HFF-Myc (cell line): ENCODE results near the gene ALK.

Experiments
- DNase-seq: peaks from one replicate; pipeline ENCODE4 v3.0.0-alpha.2; 2011; ENCODE audit warnings: low read depth; ENCODE audit errors: extremely low read depth
- H3K4me3 ChIP-seq: replicated peaks from 2 replicates; pipeline ENCODE4 v1.5.1; 2011; ENCODE audit warnings: low read depth, mild to moderate bottlenecking, control low read depth, low read length
- TF ChIP-seq, protein P1 (sequence below): IDR thresholded peaks from 2 replicates; pipeline ENCODE4 v1.5.1; 2012; ENCODE audit warnings: mild to moderate bottlenecking, low read depth, low read length, control low read depth; ENCODE audit errors: missing control alignments

ALK gene

DNA sequence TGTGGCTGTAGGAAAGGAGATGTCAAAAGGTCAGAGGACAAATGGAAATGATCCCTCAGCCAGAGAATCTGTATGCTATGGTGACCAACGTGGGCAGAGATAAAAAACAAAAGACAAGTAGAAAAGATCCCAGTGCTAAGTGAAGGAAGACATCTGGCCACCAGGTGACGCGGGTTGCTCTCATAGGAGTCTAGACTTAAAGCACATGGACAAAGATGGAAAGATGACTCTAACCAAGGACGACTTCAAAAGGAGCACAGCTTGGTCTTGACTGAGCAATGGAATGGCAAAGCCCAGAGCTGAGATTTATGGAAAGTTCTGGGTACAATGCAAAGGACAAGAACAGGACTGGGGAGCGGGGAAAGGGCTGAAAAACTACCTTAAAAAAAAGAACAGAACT lies 709.4 kb downstream of the ALK start:
- TF ChIP-seq, protein P1, sequence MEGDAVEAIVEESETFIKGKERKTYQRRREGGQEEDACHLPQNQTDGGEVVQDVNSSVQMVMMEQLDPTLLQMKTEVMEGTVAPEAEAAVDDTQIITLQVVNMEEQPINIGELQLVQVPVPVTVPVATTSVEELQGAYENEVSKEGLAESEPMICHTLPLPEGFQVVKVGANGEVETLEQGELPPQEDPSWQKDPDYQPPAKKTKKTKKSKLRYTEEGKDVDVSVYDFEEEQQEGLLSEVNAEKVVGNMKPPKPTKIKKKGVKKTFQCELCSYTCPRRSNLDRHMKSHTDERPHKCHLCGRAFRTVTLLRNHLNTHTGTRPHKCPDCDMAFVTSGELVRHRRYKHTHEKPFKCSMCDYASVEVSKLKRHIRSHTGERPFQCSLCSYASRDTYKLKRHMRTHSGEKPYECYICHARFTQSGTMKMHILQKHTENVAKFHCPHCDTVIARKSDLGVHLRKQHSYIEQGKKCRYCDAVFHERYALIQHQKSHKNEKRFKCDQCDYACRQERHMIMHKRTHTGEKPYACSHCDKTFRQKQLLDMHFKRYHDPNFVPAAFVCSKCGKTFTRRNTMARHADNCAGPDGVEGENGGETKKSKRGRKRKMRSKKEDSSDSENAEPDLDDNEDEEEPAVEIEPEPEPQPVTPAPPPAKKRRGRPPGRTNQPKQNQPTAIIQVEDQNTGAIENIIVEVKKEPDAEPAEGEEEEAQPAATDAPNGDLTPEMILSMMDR = peak; percentile 20
- DNase-seq = peak; percentile 79
- H3K4me3 ChIP-seq = no peak overlapping the region

DNA sequence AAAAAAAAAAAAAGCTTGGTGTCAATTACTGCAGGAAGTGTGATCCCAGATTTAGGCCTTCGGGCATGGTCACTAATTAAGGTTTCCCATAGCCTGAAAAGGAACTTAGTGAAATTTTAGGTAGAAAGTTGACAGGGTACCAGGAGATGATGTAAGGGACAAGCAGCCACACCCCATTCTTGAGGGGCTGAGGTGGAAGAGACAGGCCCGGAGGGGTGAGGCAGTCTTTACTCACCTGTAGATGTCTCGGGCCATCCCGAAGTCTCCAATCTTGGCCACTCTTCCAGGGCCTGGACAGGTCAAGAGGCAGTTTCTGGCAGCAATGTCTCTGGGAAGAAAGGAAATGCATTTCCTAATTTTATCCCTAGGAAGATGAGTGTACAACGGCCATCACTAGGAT lies 711.8 kb downstream of the ALK start:
- no peak overlapping the region for H3K4me3 ChIP-seq
- TF ChIP-seq, protein P1 = no peak
- no peak for DNase-seq

DNA sequence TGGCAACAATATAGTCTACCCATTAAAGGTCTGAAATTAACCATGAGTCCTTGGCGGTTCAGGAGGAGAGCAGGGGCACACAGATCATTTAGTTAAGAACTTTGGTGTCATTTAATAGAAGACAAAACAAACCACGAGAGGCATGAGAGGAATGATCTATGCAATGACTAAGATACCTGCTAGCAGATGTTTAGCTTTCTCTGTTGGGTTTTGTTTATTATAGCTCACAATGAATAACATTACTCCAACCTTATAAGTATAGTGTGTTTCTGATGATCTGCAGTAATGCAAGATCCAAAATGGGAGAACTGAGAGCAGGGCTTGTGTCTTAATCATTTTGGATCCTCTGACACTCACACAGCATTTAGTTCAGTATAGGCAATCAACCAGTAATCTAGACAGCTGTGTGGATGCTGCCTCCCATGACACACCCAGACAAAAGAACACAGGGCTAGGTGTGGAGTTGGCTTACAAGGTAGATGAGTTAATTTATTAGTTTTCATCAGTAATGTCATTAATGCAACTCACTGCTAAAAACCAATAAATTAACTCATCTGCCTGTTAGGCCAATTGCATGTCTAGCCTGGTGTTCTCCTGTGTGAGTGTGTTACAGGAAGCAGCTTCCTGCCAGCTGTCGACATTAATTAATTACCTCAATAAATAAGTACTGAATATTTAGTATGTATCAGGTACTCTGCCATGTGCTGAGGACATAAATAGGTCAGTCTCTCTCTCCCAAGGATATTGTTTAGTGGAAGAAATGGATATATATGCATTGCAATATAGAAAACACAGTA lies 713.8 kb downstream of the ALK start:
- no peak for DNase-seq
- TF ChIP-seq, protein P1 = no peak
- H3K4me3 ChIP-seq = no peak overlapping the region

DNA sequence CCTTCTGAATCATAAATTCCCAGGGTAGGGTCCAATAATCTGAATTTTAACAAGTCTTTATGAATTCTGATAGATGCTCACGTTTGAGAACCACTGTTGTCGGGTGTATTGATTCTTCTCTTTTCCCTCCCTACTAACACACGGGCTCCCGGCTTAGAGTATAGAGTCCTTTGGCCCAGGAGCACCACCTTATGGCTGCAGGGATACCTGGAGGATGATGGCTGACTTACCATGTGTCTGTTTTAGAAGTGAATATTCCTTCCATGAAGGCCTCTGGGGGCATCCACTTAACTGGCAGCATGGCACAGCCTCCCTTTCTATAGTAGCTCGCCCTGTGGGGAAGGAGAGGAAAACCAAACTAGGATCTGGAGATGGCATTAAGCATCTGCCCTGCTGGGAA lies 714.4 kb downstream of the ALK start:
- DNase-seq = no peak
- no peak overlapping the region for H3K4me3 ChIP-seq
- TF ChIP-seq, protein P1 = no peak

DNA sequence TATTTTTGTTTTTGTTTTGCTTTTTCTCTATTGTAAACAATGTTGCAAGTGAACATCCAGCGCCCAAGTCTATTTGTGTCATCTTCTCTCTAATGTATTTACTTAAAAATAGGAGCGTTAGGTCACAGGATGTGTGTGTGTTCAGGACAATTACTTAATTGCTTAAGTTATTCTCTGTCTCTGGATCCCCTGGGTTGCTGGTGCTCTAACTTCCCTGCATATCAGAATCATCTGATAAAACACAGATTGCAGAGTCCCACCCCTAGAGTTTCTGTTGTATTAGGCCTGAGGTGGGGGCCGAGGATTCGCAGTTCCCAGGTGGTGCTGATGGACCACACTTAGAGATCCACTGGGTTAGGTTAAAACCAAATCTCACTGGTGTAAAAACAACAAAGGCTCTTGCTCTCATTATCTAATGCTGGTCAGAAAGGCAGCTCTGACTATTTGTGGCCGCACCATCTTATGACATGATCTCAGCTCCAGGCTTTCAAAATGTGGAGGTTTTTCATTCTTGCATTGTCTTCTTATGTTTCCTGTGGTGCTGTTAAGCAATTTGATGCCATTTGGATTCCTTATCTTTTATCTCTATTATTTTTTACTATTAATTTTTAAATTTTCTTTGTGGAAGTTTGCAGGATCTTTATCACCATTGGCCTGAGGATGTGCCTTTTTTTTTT lies 718.4 kb downstream of the ALK start:
- TF ChIP-seq, protein P1 = no peak
- no peak overlapping the region for H3K4me3 ChIP-seq
- DNase-seq = no peak

DNA sequence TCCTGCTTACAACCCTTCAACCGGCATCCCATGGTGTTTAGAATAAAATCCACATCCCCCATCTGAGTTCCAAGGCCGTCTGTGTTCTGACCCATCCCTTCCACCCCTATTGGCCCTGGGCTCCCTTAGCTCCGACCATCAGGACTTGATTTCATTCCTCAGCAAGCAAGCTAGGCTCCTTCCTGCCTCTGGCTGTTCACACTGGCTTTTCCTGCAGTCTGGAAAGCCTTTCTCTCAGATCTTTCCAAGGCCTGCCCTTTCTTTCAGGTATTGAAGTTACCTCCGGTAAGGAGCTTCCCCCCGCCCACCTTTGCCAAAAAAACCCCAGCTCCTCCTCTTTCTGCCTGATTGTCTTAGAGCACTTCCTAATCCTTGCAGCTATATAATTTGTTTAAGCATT lies 719.4 kb downstream of the ALK start:
- TF ChIP-seq, protein P1 = no peak
- no peak for DNase-seq

More for the DNA sequence above, 719.4 kb downstream of the ALK start:
- H3K4me3 ChIP-seq = no peak overlapping the region
